HepG2 (cell line): ENCODE measurements around the gene EGR1. TPM values are rescaled to one million over a fixed set of nuclear protein-coding genes. Genes with fewer than 3 reads are reported as not detected.

ENCODE experiments used
- ATAC-seq: fragments of 200-7000 bp; cut with Tn5 transposase; 3 replicates; pipeline ENCODE4 v1.9.1; 2020; ENCODE audit warnings: mild to moderate bottlenecking, moderate library complexity
- Bru-seq: library from RNA; stranded (reverse); fragments of 400-500 nt; gene quantifications from one replicate; lab custom pipeline; 2021; lab: Mats Ljungman, UMichigan
- BruChase-seq, 2 experiments: library from RNA; stranded (reverse); fragments of 400-500 nt; gene quantifications; one replicate each; lab custom pipeline; 2021; lab: Mats Ljungman, UMichigan
- BruUV-seq: library from RNA; stranded (reverse); fragments of 400-500 nt; replicated peaks from 2 replicates; lab custom pipeline; 2021; lab: Mats Ljungman, UMichigan
- CTCF ChIA-PET: fragments of 300-600 bp; formaldehyde crosslinking; extraction: SDS; loops from one replicate; lab custom pipeline; 2021; ENCODE audit warnings: low total read pairs, inconsistent platforms, low intra/inter-chr PET ratio; lab: Yijun Ruan, JAX
- POLR2A ChIA-PET: fragments of 350-600 bp; sonication (Branson Sonifier 250); formaldehyde crosslinking; loops from one replicate; lab custom pipeline; 2020; ENCODE audit warnings: antibody characterized with exemption, inconsistent platforms; lab: Yijun Ruan, JAX
- DNase-seq: peaks from one replicate; pipeline ENCODE4 v3.0.0-alpha.2; 2015; ENCODE audit warnings: low spot score
- FAIRE-seq: peaks from 3 replicates; lab custom pipeline; 2011; peaks lifted over from hg19 to GRCh38; lab: Jason Lieb, UNC
- H2AFZ ChIP-seq: one replicate; pipeline ENCODE4 v1.6.1; 2011; ENCODE audit warnings: low read length, inconsistent platforms
- H3K27ac ChIP-seq: fragments of 300-600 bp; 3 replicates; pipeline ENCODE4 v1.8.0; 2011; ENCODE audit warnings: mixed run types, mild to moderate bottlenecking, mixed read lengths, low read length, inconsistent platforms; ENCODE audit not compliant: insufficient read depth; ENCODE audit errors: extremely low read length
- H3K27me3 ChIP-seq, 2 experiments: fragments of 200-600 bp in 1 of 2; 2 replicates in 1 of 2; 3 replicates in 1 of 2; pipeline versions ENCODE4 v1.6.0 to v1.8.0; 2011; ENCODE audit warnings: low read length in 2 of 2, mild to moderate bottlenecking in 2 of 2, moderate library complexity in 2 of 2, inconsistent platforms in 1 of 2; ENCODE audit not compliant: insufficient read depth in 2 of 2, control insufficient read depth in 1 of 2
- H3K36me3 ChIP-seq, 2 experiments: fragments of 200-600 bp in 1 of 2; replicated peaks in 1 of 2; 2 replicates in 1 of 2; 3 replicates in 1 of 2; pipeline versions ENCODE4 v1.5.1 to v1.8.0; 2011; ENCODE audit warnings: low read length in 2 of 2, inconsistent platforms in 1 of 2; ENCODE audit not compliant: insufficient read depth in 2 of 2, control insufficient read depth in 1 of 2
- H3K4me1 ChIP-seq: 2 replicates; pipeline ENCODE4 v1.5.1; 2012; ENCODE audit warnings: low read length, inconsistent platforms; ENCODE audit not compliant: insufficient read depth
- H3K4me2 ChIP-seq: 2 replicates; pipeline ENCODE4 v1.6.0; 2011; ENCODE audit warnings: low read depth, low read length, inconsistent platforms
- H3K4me3 ChIP-seq, 3 experiments: fragments of 200-600 bp in 1 of 3; sonication (generic), shearing (Covaris generic) in 1 of 3; replicated peaks in 1 of 3; 2 replicates each; pipeline ENCODE4 v1.5.1; 2011 to 2016; ENCODE audit warnings: low read length in 3 of 3, inconsistent platforms in 2 of 3, low read depth in 2 of 3, mild to moderate bottlenecking in 2 of 3, control low read depth in 1 of 3, mixed read lengths in 1 of 3; ENCODE audit not compliant: insufficient read depth in 1 of 3
- H3K79me2 ChIP-seq: one replicate; pipeline ENCODE4 v1.6.1; 2011; ENCODE audit warnings: low read length, inconsistent platforms; ENCODE audit not compliant: insufficient read depth
- H3K9ac ChIP-seq: 2 replicates; pipeline ENCODE4 v1.6.0; 2011; ENCODE audit warnings: mild to moderate bottlenecking, low read depth, low read length, inconsistent platforms; ENCODE audit not compliant: insufficient read depth
- H3K9me3 ChIP-seq: 2 replicates; pipeline ENCODE4 v1.5.1; 2012; ENCODE audit warnings: mild to moderate bottlenecking, low read length
- H4K20me1 ChIP-seq: 2 replicates; pipeline ENCODE4 v1.6.0; 2011; ENCODE audit warnings: inconsistent platforms, mild to moderate bottlenecking, low read length, moderate library complexity; ENCODE audit not compliant: insufficient read depth
- CEBPZ ChIP-seq: IDR thresholded peaks from 2 replicates; pipeline ENCODE4 v1.6.1; 2012; ENCODE audit warnings: low read length, improper control_type of control experiment
- DR1 ChIP-seq: sonication (generic); formaldehyde crosslinking; IDR thresholded peaks from 2 replicates; pipeline ENCODE4 v1.8.0; 2021; ENCODE audit warnings: mild to moderate bottlenecking, missing genetic modification reagents, inconsistent platforms
- GABPA ChIP-seq, 2 experiments: IDR thresholded peaks; 2 replicates each; pipeline ENCODE4 v1.6.1; 2011 to 2016; ENCODE audit warnings: low read depth in 2 of 2, low read length in 1 of 2, missing biosample characterization in 1 of 2, missing genetic modification characterization in 1 of 2
- PAX8 ChIP-seq: sonication (generic); formaldehyde crosslinking; IDR thresholded peaks from 2 replicates; pipeline ENCODE4 v1.8.0; 2022; ENCODE audit warnings: mild to moderate bottlenecking, missing genetic modification reagents, borderline replicate concordance
- RBFOX2 ChIP-seq: fragments of 200-400 bp; formaldehyde crosslinking; IDR thresholded peaks from 2 replicates; pipeline ENCODE4 v1.6.1; 2017; ENCODE audit warnings: low read depth, mild to moderate bottlenecking, low read length
- SMAD3 ChIP-seq: sonication (generic); formaldehyde crosslinking; IDR thresholded peaks from 2 replicates; pipeline ENCODE4 v1.4.0; 2020; ENCODE audit warnings: missing genetic modification reagents
- ZNF383 ChIP-seq: sonication (generic); formaldehyde crosslinking; IDR thresholded peaks from 2 replicates; pipeline ENCODE4 v1.4.0; 2020; ENCODE audit warnings: missing genetic modification reagents, mild to moderate bottlenecking, borderline replicate concordance
- ZNF430 ChIP-seq: sonication (generic); formaldehyde crosslinking; IDR thresholded peaks from 2 replicates; pipeline ENCODE4 v1.9.0; 2021; ENCODE audit warnings: mild to moderate bottlenecking, missing genetic modification reagents
- WGBS: methylation state at CpG from one replicate; pipeline ENCODE4 v1.1.6; 2017; ENCODE audit warnings: low lambda C conversion rate; 5-methylcytosine and 5-hydroxymethylcytosine counted together
- in situ Hi-C: cut with HindIII; loops from 2 replicates; pipeline ENCODE4 v1.10.0; 2017; ENCODE audit warnings: low pct_unique_long_range_greater_than_20kb; ENCODE audit not compliant: extremely low pct_ligation_motif_present
- intact Hi-C: fragments of 100-400 bp; cut with micrococcal nuclease; formaldehyde crosslinking; loops from one replicate; pipeline ENCODE4 v1.10.0; 2022; ENCODE audit not compliant: unreplicated experiment
- long read RNA-seq, 2 experiments: library from RNA in 1 of 2; library from polyadenylated mRNA in 1 of 2; stranded (forward) in 1 of 2; unstranded in 1 of 2; transcript quantifications; one replicate each; pipeline ENCODE4 v2.0.0, GENCODE V29; 2019 to 2022
- polyA minus RNA-seq, 3 experiments: library from RNA; depleted of rRNA, polyadenylated mRNA; stranded (reverse); fragments of >200 nt; gene quantifications; 2 replicates each; pipeline ENCODE4 v1.2.3, GENCODE V29; 2011; ENCODE audit warnings: low replicate concordance in 1 of 3
- polyA plus RNA-seq, 8 experiments: library from polyadenylated mRNA; depleted of rRNA in 3 of 8; stranded (reverse) in 7 of 8; unstranded in 1 of 8; fragments of >200 nt; fragmentation: Illumina TruSeq in 4 of 8; extraction: Trizol in 4 of 8; gene quantifications; 2 replicates each; pipeline versions ENCODE4 v1.2.1 to v1.2.3, GENCODE V29; 2011 to 2016; ENCODE audit warnings: low read depth in 4 of 8, missing spikeins in 1 of 8, mixed read lengths in 1 of 8; ENCODE audit not compliant: insufficient read depth in 1 of 8
- total RNA-seq, 5 experiments: library from RNA; depleted of rRNA; stranded (reverse); fragments of >200 nt; fragmentation: Illumina TruSeq; extraction: Trizol; gene quantifications; 2 replicates each; pipeline ENCODE4 v1.2.3, GENCODE V29; 2016; ENCODE audit warnings: low read depth in 1 of 5
- TF ChIP-seq, protein P1 (sequence below): sonication (generic); formaldehyde crosslinking; IDR thresholded peaks from 2 replicates; pipeline ENCODE4 v1.5.1; 2020; ENCODE audit warnings: mild to moderate bottlenecking, missing genetic modification reagents

The EGR1 gene
- total RNA-seq (2016; rRNA removed; fragmentation: Illumina TruSeq; extraction: Trizol), result 4.5 and 5.6 TPM in 2 replicates
- 1.2 and 1.5 TPM in 2 replicates for total RNA-seq (2016; cell fraction: cytosol; rRNA removed; fragmentation: Illumina TruSeq; extraction: Trizol; ENCODE audit: low read depth)
- 3.9 and 5.3 TPM in 2 replicates for total RNA-seq (2016; cell fraction: insoluble cytoplasmic fraction; rRNA removed; fragmentation: Illumina TruSeq; extraction: Trizol)
- total RNA-seq (2016; cell fraction: membrane; rRNA removed; fragmentation: Illumina TruSeq; extraction: Trizol), result 6.1 and 7.2 TPM in 2 replicates
- total RNA-seq (2016; cell fraction: nucleus; rRNA removed; fragmentation: Illumina TruSeq; extraction: Trizol), result 12.2 and 14.1 TPM in 2 replicates
- 4.1 and 6.0 TPM in 2 replicates for polyA plus RNA-seq (2011; rRNA removed)
- 3.2 TPM in 2 replicates for polyA plus RNA-seq (2011; cell fraction: cytosol; rRNA removed)
- 15.1 and 28.0 TPM in 2 replicates for polyA plus RNA-seq (2011; cell fraction: nucleus; rRNA removed)
- polyA plus RNA-seq (2012), result 8.0 and 12.9 TPM in 2 replicates
- polyA plus RNA-seq (2016; cell fraction: cytosol; fragmentation: Illumina TruSeq; extraction: Trizol; ENCODE audit: low read depth), result 7.1 and 8.0 TPM in 2 replicates
- 24.2 and 37.9 TPM in 2 replicates for polyA plus RNA-seq (2016; cell fraction: insoluble cytoplasmic fraction; fragmentation: Illumina TruSeq; extraction: Trizol; ENCODE audit: low read depth)
- 26.2 and 30.0 TPM in 2 replicates for polyA plus RNA-seq (2016; cell fraction: membrane; fragmentation: Illumina TruSeq; extraction: Trizol; ENCODE audit: low read depth)
- 86.2 and 90.3 TPM in 2 replicates for polyA plus RNA-seq (2016; cell fraction: nucleus; fragmentation: Illumina TruSeq; extraction: Trizol; ENCODE audit: insufficient read depth, low read depth)
- 0.91 and 8.0 TPM in 2 replicates for polyA minus RNA-seq (2011; rRNA and poly(A)+ RNA removed; ENCODE audit: low replicate concordance)
- 7.8 and 10.3 TPM in 2 replicates for polyA minus RNA-seq (2011; cell fraction: cytosol; rRNA and poly(A)+ RNA removed)
- polyA minus RNA-seq (2011; cell fraction: nucleus; rRNA and poly(A)+ RNA removed), result 5.7 and 14.2 TPM in 2 replicates
- percentile 99 among the genes with signal in this experiment for Bru-seq, nascent RNA
- percentile 92 among the genes with signal in this experiment for BruChase-seq, experiment 1, labeled RNA remaining after a 6-hour chase
- percentile 97 among the genes with signal in this experiment for BruChase-seq, experiment 2, labeled RNA remaining after a 2-hour chase
- long read RNA-seq, experiment 1, partial matches to known transcripts, result 0 of 4 reads
- long read RNA-seq, experiment 1, other reads (novel, unspliced or antisense), result 3 of 4 reads
- long read RNA-seq, experiment 2, transcript EGR1-201 (2 exons, 3,138 nt), result major isoform, 41 of 161 reads
- long read RNA-seq, experiment 2, partial matches to known transcripts, result 1 of 161 reads
- long read RNA-seq, experiment 2, other reads (novel, unspliced or antisense), result 119 of 161 reads

- no peak within 1 kb of the TSS for H2AFZ ChIP-seq
- H3K27ac ChIP-seq, result peak within 1 kb of the TSS; percentile 95
- H3K79me2 ChIP-seq, result peaks cover 3% of the 10 kb centered on the region
- peaks cover 3% of the 10 kb centered on the region; the same call in 1 of the 2 replicates for H4K20me1 ChIP-seq
- peak within 1 kb of the TSS; percentile 69 to 91 (median 78) for H3K4me3 ChIP-seq
- peak within 1 kb of the TSS; percentile 98 for H3K4me2 ChIP-seq
- peak; percentile 88 for DNase-seq
- no peaks in the 10 kb centered on the region for H3K9me3 ChIP-seq
- ChIA-PET POLR2A (interaction anchor here (0.6 to 4.0 kb wide), 19 partner anchors 11 to 808 kb away, joined by 3 to 58 read pairs (median 4); partner anchors contain the start of genes ETF1 and HSPA9), CTCF (interaction anchor here (2.5 kb wide), 1 partner anchor 38 kb away, joined by 29 read pairs; no protein-coding TSS in a partner anchor)
- 0% methylated on average over 3 of the region's 85 CpGs for WGBS
- peaks cover 0 to 7% of the 10 kb centered on the region in 2 experiments; a peak in 2 of 5 replicates for H3K36me3 ChIP-seq
- H3K9ac ChIP-seq, result peak within 1 kb of the TSS; percentile 86
- intact Hi-C loops, result loop anchor here (1.0 to 2.0 kb wide), 2 partner anchors 28 to 77 kb away; partner anchors contain the start of gene ETF1
- in situ Hi-C loops, result loop anchor here (5.0 kb wide), 1 partner anchor 37 kb away; no protein-coding TSS in a partner anchor
- peaks cover 50% of the 10 kb centered on the region for H3K4me1 ChIP-seq
- no peaks in the 10 kb centered on the region for H3K27me3 ChIP-seq
- no TSS peak for BruUV-seq
- ATAC-seq, result peak; percentile 59
- peak; percentile 23 for FAIRE-seq
- TF ChIP-seq DR1 (CRISPR knock-in tag) (peak; percentile 78; the same call in 1 of the 2 replicates), SMAD3 (CRISPR knock-in tag) (no peak), PAX8 (CRISPR knock-in tag) (no peak), ZNF383 (CRISPR knock-in tag) (no peak), RBFOX2 (peak; percentile 76), CEBPZ (no peak), ZNF430 (CRISPR knock-in tag) (peak; percentile 63), GABPA (IDR thresholded peaks at IDR 0.05; ENCODE audit: low read depth, low read length) (no peak), GABPA (CRISPR knock-in tag; IDR thresholded peaks at IDR 0.05; ENCODE audit: low read depth) (0 out of 2 replicates have a peak, but pooled peaks have one; percentile 7)
- TF ChIP-seq, protein P1, sequence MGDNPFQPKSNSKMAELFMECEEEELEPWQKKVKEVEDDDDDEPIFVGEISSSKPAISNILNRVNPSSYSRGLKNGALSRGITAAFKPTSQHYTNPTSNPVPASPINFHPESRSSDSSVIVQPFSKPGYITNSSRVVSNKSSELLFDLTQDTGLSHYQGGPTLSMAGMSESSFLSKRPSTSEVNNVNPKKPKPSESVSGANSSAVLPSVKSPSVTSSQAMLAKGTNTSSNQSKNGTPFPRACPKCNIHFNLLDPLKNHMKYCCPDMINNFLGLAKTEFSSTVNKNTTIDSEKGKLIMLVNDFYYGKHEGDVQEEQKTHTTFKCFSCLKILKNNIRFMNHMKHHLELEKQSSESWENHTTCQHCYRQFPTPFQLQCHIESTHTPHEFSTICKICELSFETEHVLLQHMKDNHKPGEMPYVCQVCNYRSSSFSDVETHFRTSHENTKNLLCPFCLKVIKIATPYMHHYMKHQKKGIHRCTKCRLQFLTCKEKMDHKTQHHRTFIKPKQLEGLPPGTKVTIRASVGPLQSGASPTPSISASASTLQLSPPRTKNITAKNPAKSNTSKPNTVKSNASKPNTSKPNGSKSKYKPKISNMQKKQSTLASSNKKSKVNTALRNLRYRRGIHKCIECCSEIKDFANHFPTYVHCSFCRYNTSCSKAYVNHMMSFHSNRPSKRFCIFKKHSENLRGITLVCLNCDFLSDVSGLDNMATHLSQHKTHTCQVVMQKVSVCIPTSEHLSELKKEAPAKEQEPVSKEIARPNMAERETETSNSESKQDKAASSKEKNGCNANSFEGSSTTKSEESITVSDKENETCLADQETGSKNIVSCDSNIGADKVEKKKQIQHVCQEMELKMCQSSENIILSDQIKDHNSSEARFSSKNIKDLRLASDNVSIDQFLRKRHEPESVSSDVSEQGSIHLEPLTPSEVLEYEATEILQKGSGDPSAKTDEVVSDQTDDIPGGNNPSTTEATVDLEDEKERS (CRISPR knock-in tag), result 0 out of 2 replicates have a peak, but pooled peaks have one; percentile 14
Observed at GRCh38 chr5:138465261-138466124, at the start of gene EGR1. Gene EGR1 (plus strand): TSS chr5:138465479. CDS start chr5:138465762, 283 bp downstream.
